Activated naive CD4-positive, alpha-beta T cell treated with anti-CD3 and anti-CD28 coated beads, Interleukin-2, amount 50 U/mL, for 16 hours (primary cell): ENCODE results near the gene SLC2A8.

Source experiments
- DNase-seq: peaks from one replicate; pipeline ENCODE4 v3.0.0-alpha.2; 2020

The SLC2A8 gene

GRCh38 chr9:127404631-127405030 is 7.7 kb downstream of the SLC2A8 start:
- DNase-seq = no peak

GRCh38 chr9:127405344-127406125 is 8.6 kb downstream of the SLC2A8 start:
- no peak for DNase-seq

GRCh38 chr9:127406799-127407491 is 10.0 kb downstream of the SLC2A8 start:
- no peak for DNase-seq

- DNase-seq = no peak
These were observed 10.5 kb downstream of the SLC2A8 start for GRCh38 chr9:127407492-127407843.

GRCh38 chr9:127411122-127411521 is 14.2 kb downstream of the SLC2A8 start:
- no peak for DNase-seq

- DNase-seq = no peak
These were observed 18.2 kb downstream of the SLC2A8 start for GRCh38 chr9:127415141-127415540.

GRCh38 chr9:127415657-127416056 is 18.7 kb downstream of the SLC2A8 start:
- DNase-seq = no peak

GRCh38 chr9:127417131-127418036 is 20.4 kb downstream of the SLC2A8 start:
- no peak for DNase-seq

GRCh38 chr9:127418037-127418471 is 21.1 kb downstream of the SLC2A8 start:
- peak; percentile 58 for DNase-seq

- no peak for DNase-seq
These were observed 22.4 kb downstream of the SLC2A8 start for GRCh38 chr9:127419348-127419747.

GRCh38 chr9:127421057-127421456 is 24.1 kb downstream of the SLC2A8 start:
- no peak for DNase-seq

- no peak for DNase-seq
These were observed 25.3 kb downstream of the SLC2A8 start for GRCh38 chr9:127422133-127422782.

GRCh38 chr9:127422787-127423186 is 25.8 kb downstream of the SLC2A8 start:
- no peak for DNase-seq

GRCh38 chr9:127423476-127423933 is 26.5 kb downstream of the SLC2A8 start:
- no peak for DNase-seq

- peak; percentile 92 for DNase-seq
These were observed 27.1 kb downstream of the SLC2A8 start, which contains the start of gene ZNF79 for GRCh38 chr9:127423934-127424675. ZNF79 (plus strand) TSS chr9:127424382; CDS start chr9:127424788, 406 bp downstream.

GRCh38 chr9:127424676-127424999 is 27.7 kb downstream of the SLC2A8 start:
- peak; percentile 54 for DNase-seq

- DNase-seq = peak; percentile 49
These were observed 29.8 kb downstream of the SLC2A8 start for GRCh38 chr9:127426756-127427155.

GRCh38 chr9:127428348-127428747 is 31.4 kb downstream of the SLC2A8 start:
- DNase-seq = no peak

GRCh38 chr9:127430415-127430814 is 33.4 kb downstream of the SLC2A8 start:
- DNase-seq = no peak

GRCh38 chr9:127437497-127438264 is 40.7 kb downstream of the SLC2A8 start:
- DNase-seq = no peak

GRCh38 chr9:127438394-127438793 is 41.4 kb downstream of the SLC2A8 start:
- DNase-seq = no peak
